UCSD-AML1 (cell line): Measurements from ENCODE around the gene P3H1.
"Not testable (repeated sequence)": the region's sequence is repeated elsewhere in the genome, so short reads cannot be mapped to it uniquely, and the experiment has no call there.

Source experiments
- DNase-seq: peaks from one replicate; lab custom pipeline; 2025; ENCODE audit not compliant: unreplicated experiment; lab: John Stamatoyannopoulos, UW

P3H1 gene

GRCh38 chr1:42766741-42767509, at the start of gene P3H1, which contains the start of gene C1orf50:
Gene P3H1, minus strand, starts transcription at chr1:42767028. Its CDS starts 57 bp downstream, at chr1:42766971.
Gene C1orf50, plus strand, starts transcription at chr1:42767249. Its CDS starts 63 bp downstream, at chr1:42767312.
- DNase-seq = peak; percentile 100

GRCh38 chr1:42815941-42816584, 49.2 kb upstream of the P3H1 start:
- DNase-seq = no peak

DNA sequence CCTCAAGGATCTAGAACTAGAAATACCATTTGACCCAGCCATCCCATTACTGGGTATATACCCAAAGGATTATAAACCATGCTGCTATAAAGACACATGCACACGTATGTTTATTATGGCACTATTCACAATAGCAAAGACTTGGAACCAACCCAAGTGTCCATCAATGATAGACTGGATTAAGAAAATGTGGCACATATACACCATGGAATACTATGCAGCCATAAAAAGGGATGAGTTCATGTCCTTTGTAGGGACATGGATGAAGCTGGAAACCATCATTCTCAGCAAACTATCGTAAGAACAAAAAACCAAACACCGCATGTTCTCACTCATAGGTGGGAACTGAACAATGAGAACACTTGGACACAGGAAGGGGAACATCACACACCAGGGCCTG, 48.0 kb upstream of the P3H1 start:
- DNase-seq = not testable (repeated sequence)

DNA sequence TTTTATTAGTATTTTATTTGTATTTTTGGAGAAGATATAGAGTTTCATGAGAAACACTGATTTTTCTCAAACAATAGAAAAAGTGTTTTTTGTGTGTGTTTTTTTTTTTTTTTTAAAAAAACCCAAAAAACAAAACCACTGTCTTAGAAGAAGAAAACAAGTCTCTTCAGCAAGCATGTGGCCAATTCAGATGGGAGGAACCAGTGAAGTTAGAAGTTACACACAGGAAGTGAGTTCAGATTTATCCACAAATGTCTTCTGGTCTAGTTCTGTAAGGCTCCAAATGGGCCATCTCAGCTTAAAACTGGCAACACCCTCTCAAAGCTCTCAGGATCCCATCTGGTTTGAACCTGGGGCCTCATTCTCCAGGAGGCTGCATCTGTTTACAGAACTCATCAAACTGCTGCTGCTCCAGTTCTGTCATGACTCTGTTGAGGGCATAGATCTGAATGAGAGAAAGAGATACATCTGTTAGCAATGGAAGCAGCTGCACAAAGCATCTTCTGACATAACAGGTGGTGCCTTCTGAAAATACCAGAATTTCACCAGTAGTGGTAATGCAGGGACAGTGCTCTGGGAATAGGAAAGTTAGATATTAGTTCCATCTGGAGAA, 40.3 kb upstream of the P3H1 start:
- no peak for DNase-seq

DNA sequence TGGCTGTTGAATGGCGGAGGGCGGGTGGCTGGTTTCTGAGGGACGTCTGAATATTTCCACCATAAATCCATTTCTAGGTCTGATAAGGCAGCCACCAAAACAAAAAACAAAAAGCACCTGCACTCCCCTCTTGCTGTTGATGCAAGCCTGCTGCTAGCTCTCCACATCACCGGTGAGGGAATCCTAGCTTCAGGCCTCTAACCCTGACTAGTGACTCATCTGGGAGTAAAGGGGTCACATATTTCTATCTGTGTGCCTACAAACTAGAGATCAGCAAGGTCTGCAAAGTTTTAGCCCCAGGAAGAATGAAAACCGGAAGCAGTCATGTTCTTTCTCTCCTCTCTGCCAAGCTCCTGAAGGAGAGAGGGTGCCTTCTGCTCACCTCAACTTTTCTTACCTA, 39.8 kb upstream of the P3H1 start:
- no peak for DNase-seq

DNA sequence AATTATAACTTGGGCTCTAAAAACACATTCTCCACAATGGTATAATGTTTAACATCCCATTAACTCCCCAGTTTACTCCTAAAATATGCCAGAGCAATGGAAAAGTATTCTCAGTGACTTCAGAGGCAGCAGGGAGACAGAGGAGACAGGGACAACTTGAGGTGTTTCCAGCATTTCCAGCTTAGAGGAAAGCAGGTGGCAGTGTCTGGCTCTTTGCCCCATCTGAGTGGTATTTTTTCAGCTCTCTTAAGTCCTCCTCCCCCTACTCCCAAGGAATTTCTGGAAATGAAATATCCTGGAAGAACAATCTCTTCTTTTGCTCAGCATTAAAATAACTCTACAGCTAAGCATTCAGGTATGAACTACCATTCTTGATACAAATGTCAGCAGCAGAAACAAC, 39.3 kb upstream of the P3H1 start:
- no peak for DNase-seq

GRCh38 chr1:42801832-42802473, 35.1 kb upstream of the P3H1 start:
- no peak for DNase-seq

DNA sequence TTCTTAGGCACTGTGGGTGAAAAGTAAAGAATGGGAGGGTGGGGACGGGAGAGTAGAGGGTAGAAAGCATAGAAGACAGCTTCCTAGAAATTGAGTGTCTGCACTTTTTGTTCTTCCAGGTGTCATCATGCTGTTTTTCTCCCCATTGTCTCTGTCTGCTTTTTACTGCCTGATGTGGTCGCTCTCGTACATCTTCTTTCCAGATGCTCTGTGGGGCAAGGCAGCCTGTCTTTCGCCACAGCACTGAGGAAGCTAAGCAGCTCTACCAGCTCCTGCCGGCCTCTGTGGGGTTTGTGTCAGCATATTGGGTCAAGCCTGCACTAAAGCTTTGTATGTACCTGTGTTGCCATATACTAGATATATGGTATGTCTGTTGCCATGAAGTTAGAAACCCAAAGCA, 31.2 kb upstream of the P3H1 start:
- DNase-seq = no peak

DNA sequence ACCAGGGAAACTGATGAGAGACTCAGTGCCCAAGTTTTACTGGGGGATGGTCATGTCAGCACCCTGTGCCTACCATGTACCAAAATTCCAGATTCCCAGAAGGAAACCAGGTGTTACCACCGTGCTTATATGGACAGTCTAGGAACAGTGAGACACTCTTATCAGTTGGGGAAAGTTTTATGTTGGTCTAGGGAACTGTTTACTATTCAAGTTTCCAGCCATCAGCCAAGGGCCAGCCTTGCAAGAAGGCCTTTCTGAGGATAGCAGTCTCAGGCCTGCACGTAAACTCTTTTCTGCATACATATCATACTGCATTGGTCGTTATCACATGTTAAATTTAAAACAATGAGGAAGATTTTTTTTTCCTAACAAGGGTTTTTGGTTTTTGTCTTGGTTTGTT, 30.6 kb upstream of the P3H1 start:
- DNase-seq = no peak

GRCh38 chr1:42793824-42794223, 27.0 kb upstream of the P3H1 start:
- no peak for DNase-seq

- no peak for DNase-seq
These were observed 21.2 kb upstream of the P3H1 start for GRCh38 chr1:42788021-42788420.

- no peak for DNase-seq
These were observed 19.3 kb upstream of the P3H1 start for GRCh38 chr1:42786097-42786496.

DNA sequence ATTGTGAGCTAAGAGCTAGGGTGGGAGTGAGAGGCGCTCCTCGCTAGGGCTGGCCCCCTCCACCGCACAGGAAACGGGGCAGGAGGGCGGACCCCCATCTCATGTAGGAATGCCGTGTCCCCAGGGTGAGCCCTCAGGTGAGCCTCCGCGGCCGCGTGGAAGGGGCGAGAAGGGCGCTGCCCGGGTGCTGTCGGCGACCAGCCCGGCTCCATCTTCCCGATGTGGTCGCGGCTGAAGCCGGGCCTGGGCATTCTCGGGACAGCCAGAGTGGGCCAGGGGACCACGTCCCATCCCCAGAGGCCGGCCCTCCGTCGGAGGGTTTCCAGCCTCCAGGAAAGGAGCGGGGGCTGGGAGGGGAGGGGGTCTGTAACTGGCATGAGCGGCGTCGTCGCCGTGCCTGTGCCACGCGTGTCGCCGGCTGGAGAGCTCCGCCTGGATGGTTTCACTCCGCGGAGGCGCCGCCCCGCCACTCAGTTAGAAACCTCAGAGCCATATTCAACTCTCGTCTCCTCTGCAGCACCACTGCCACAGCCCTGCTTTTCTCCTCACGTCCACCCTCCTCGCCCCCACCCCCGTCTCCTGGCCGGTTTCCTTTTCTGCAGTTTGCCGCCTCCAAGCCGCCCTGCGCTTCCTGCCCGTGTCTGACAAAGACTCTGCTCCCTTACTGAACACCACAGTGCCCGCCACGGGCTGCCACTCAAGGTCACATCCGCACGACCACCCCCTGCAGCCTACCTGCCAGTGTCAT, 18.3 kb upstream of the P3H1 start, which contains the start of gene TMEM269:
Gene TMEM269 (plus strand): TSS at position 46 of the 748 bp plus-strand sequence. CDS start 4,903 bp downstream, outside the sequence.
- peak; percentile 60 for DNase-seq

DNA sequence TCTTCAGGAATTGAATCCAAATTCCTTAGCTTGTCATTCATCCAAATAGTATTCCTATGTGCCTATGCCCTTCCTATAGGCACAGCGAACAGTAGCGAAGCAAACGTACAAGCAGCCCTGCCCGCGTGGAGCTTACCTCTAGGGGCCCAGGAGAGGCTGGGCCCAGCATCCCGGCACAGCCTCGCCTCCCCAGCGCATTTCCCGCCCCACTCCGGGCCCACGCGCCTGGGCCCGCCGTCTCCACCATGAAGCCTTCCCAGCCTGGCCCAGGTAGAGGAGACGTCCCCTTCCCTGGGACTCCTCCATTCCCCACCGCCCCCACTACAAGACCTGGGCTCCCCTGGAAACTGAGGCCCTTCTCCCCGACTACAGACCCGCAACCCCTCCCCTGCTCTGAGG, 17.7 kb upstream of the P3H1 start:
- DNase-seq = no peak

DNA sequence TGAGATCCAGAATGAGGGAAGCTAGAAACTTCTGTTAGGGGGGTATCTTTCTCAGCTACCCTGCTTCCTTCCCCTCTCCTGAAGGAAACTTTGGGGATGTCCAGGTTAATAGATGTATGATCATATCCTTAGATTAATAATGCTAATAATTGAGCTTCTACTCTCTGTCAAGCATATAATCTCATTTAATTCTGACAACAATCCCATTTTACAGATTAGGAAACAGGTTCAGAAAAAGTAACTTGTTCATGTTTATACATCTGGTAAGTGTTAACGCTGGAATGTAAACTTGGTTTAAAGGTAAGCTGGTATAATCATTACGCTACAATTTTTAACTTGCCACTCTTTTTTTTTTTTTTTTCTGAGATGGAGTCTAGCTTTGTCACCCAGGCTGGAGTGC, 16.3 kb upstream of the P3H1 start:
- DNase-seq = no peak

DNA sequence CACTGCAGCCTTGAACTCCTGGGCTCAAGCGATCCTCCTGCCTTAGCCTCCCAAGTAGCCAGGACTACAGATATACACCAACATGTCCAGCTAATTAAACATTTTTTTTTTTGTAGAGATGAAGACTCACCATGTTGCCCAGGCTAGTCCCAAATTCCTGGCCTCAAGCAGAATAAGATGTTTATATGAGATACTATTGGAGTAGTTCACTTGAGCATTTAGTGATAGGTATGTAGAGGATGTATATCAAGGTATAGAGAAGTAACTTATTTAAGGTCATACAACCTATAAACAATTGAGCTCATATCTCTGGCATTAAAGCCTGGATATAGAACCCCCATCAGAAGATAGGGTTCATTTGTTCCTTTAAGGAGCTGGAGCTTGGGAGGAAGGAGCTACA, 13.3 kb upstream of the P3H1 start:
- no peak for DNase-seq

DNA sequence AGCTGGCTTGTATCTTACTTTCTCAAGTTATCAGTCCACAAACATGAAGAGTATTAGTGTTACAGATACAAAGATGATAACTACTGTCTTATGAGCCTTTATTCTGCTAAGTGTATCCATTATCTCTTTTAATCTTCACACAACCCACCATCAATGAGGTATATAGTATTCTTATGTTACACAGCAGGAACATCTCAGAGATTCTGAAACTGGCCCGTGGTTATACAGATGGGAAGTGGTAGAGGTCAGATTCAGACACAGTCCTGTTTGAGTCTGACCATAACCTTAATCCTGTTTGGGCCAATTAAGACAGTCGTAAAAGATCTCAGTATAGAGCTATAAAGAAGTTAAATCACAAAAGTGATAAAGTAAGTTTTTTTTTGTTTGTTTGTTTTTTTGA, 12.9 kb upstream of the P3H1 start:
- DNase-seq = no peak

GRCh38 chr1:42777852-42778251, 11.0 kb upstream of the P3H1 start:
- DNase-seq = no peak

GRCh38 chr1:42776502-42776901, 9.7 kb upstream of the P3H1 start:
- DNase-seq = no peak

GRCh38 chr1:42774928-42775526, 8.2 kb upstream of the P3H1 start:
- DNase-seq = no peak
